GM12874 (cell line): Measurements from ENCODE around the gene ARID1B.

Source experiments
- CTCF ChIP-seq: IDR thresholded peaks from 2 replicates; pipeline ENCODE4 v1.5.1; 2011; ENCODE audit warnings: low read depth, mild to moderate bottlenecking, control low read depth, low read length, moderate library complexity; ENCODE audit not compliant: insufficient read depth

The ARID1B gene

DNA sequence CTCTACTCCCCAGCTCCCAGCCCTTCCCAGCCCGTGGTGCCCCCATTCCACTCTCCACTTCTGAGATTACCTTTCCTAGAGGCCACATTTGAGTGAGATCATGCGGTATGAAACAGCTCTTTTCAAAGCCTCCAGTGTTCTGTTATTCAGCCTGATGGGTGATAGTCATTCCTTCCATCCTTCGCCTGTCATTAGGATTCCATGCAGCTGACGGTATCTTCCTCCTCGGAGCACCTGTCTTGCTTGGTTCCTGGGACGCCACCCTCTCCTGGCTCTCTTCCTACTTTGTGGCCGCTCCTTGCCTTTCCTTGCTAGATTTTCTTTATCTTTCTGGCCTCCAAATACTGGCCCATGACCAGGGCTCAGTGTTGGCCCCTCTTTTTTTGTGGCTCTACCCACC lies 137.0 kb downstream of the ARID1B start:
- no peak for TF ChIP-seq CTCF

- TF ChIP-seq CTCF = no peak
These were observed 139.1 kb downstream of the ARID1B start for GRCh38 chr6:156916130-156916801.

- TF ChIP-seq CTCF = no peak
These were observed 140.0 kb downstream of the ARID1B start for GRCh38 chr6:156917213-156917612.

- no peak for TF ChIP-seq CTCF
These were observed 141.5 kb downstream of the ARID1B start for GRCh38 chr6:156918647-156919046.

DNA sequence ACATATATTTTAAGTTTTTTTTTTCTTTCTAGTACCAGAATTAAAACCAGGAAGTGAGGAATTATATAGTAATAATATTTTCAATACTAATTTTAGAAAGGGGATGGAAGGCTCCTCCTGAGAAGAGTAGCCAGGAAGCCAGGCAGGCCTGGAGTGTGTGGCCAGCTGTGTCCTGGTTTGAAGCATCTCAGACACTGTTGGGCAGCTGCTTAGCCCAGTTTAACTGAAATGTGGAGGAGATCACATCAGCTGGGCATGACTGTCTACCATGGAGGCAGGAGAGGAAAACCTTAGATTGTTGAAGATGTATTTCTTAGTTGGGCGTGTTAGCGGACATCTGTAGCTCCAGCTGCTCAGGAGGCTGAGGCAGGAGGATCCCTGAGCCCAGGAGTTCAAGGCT lies 142.2 kb downstream of the ARID1B start:
- no peak for TF ChIP-seq CTCF

GRCh38 chr6:156919814-156920369 lies 142.7 kb downstream of the ARID1B start:
- no peak for TF ChIP-seq CTCF

GRCh38 chr6:156924246-156924645 lies 147.1 kb downstream of the ARID1B start:
- TF ChIP-seq CTCF = no peak
